IPS DF 4.7 (cell line): ENCODE measurements around the gene SKP1.
A peak's percentile ranks its signal among the peaks of the same experiment; 100 is the strongest.
"Not testable (repeated sequence)": the region's sequence is repeated elsewhere in the genome, so short reads cannot be mapped to it uniquely, and the experiment has no call there.

Experiments used
- DNase-seq: peaks from one replicate; pipeline ENCODE4 v3.0.0-alpha.2; 2013; ENCODE audit warnings: low spot score; ENCODE audit errors: extremely low read depth

Gene SKP1

GRCh38 chr5:134177369-134178095, 782 bp upstream of the SKP1 start:
- no peak for DNase-seq

- no peak for DNase-seq
Observed at GRCh38 chr5:134175921-134176510, 734 bp downstream of the SKP1 start.

- DNase-seq = no peak
Observed at GRCh38 chr5:134174841-134175839, 1.6 kb downstream of the SKP1 start.

GRCh38 chr5:134171972-134172371, 4.8 kb downstream of the SKP1 start:
- no peak for DNase-seq

- DNase-seq = no peak
Observed at GRCh38 chr5:134162592-134162991, 14.2 kb downstream of the SKP1 start.

- no peak for DNase-seq
Observed at GRCh38 chr5:134161513-134162395, 15.0 kb downstream of the SKP1 start.

- no peak for DNase-seq
Observed at GRCh38 chr5:134153657-134154056, 23.1 kb downstream of the SKP1 start.

GRCh38 chr5:134153241-134153640, 23.5 kb downstream of the SKP1 start:
- DNase-seq = no peak

- DNase-seq = not testable (repeated sequence)
Observed at GRCh38 chr5:134152173-134152832, 24.4 kb downstream of the SKP1 start.

- DNase-seq = no peak
Observed at GRCh38 chr5:134151723-134152122, 25.0 kb downstream of the SKP1 start.

GRCh38 chr5:134149571-134150303, 27.0 kb downstream of the SKP1 start:
- no peak for DNase-seq

GRCh38 chr5:134148986-134149539, 27.7 kb downstream of the SKP1 start:
- no peak for DNase-seq

- DNase-seq = no peak
Observed at GRCh38 chr5:134148316-134148715, 28.4 kb downstream of the SKP1 start.

- DNase-seq = no peak
Observed at GRCh38 chr5:134146651-134147518, 29.9 kb downstream of the SKP1 start.

GRCh38 chr5:134145779-134146581, 30.8 kb downstream of the SKP1 start:
- DNase-seq = peak; percentile 69

GRCh38 chr5:134145041-134145757, 31.6 kb downstream of the SKP1 start:
- no peak for DNase-seq
